H1 (cell line): ENCODE measurements around the gene HOXD12. TPM values are rescaled to one million over a fixed set of nuclear protein-coding genes. Genes with fewer than 3 reads are reported as not detected.

Source experiments
- CTCF ChIA-PET: fragments of 300-600 bp; sonication (Branson Sonifier 250); formaldehyde crosslinking; loops from one replicate; lab custom pipeline; 2021; ENCODE audit not compliant: partially characterized antibody; lab: Charles Lee
- POLR2A ChIA-PET: fragments of 300-600 bp; sonication (Branson Sonifier 250); formaldehyde crosslinking; loops from one replicate; lab custom pipeline; 2021; ENCODE audit warnings: inconsistent platforms; ENCODE audit not compliant: partially characterized antibody; lab: Charles Lee
- DNase-seq, 2 experiments: peaks; one replicate each; pipeline versions ENCODE4 v3.0.0 to v3.0.0-alpha.2; 2010 to 2022; ENCODE audit warnings: low spot score in 2 of 2, low read depth in 1 of 2, mixed read lengths in 1 of 2
- FAIRE-seq: peaks from 2 replicates; lab custom pipeline; 2011; peaks lifted over from hg19 to GRCh38; lab: Jason Lieb, UNC
- H2AFZ ChIP-seq: 2 replicates; pipeline ENCODE4 v1.8.1; 2012; ENCODE audit warnings: low read length, inconsistent platforms
- H2AK5ac ChIP-seq: 2 replicates; pipeline ENCODE4 v1.6.1; 2013; ENCODE audit warnings: low read depth, low read length
- H2BK120ac ChIP-seq: replicated peaks from 2 replicates; pipeline ENCODE3; 2013; ENCODE audit warnings: low read depth, low read length, inconsistent platforms
- H2BK12ac ChIP-seq: 2 replicates; pipeline ENCODE4 v1.6.1; 2013; ENCODE audit warnings: low read depth, low read length
- H2BK15ac ChIP-seq: 2 replicates; pipeline ENCODE4 v1.6.1; 2013; ENCODE audit warnings: low read length
- H2BK20ac ChIP-seq: 2 replicates; pipeline ENCODE4 v1.6.1; 2013; ENCODE audit warnings: low read length
- H2BK5ac ChIP-seq: 2 replicates; pipeline ENCODE4 v1.6.1; 2013; ENCODE audit warnings: low read depth, low read length
- H3K14ac ChIP-seq: 2 replicates; pipeline ENCODE4 v1.6.1; 2013; ENCODE audit warnings: inconsistent platforms; ENCODE audit not compliant: insufficient read length
- H3K18ac ChIP-seq: 2 replicates; pipeline ENCODE4 v1.6.1; 2013; ENCODE audit warnings: low read length; ENCODE audit errors: extremely low read depth
- H3K23ac ChIP-seq: 2 replicates; pipeline ENCODE4 v1.6.1; 2013; ENCODE audit warnings: inconsistent platforms; ENCODE audit not compliant: insufficient read length
- H3K23me2 ChIP-seq: 2 replicates; pipeline ENCODE4 v1.6.1; 2013; ENCODE audit warnings: low read depth, low read length
- H3K27ac ChIP-seq: 2 replicates; pipeline ENCODE4 v1.6.1; 2011; ENCODE audit warnings: low read depth, low read length, inconsistent platforms
- H3K27me3 ChIP-seq, 4 experiments: replicated peaks in 1 of 4; 1 replicate in 1 of 4; 2 replicates in 3 of 4; pipeline versions ENCODE4 v1.6.1 to v1.8.1; 2011 to 2013; ENCODE audit warnings: low read length in 3 of 4, mild to moderate bottlenecking in 3 of 4, inconsistent platforms in 2 of 4, mixed read lengths in 2 of 4, moderate library complexity in 1 of 4; ENCODE audit not compliant: control insufficient read depth in 3 of 4, insufficient read depth in 3 of 4; ENCODE audit errors: extremely low read depth in 1 of 4
- H3K36me3 ChIP-seq, 4 experiments: 2 replicates each; pipeline versions ENCODE4 v1.6.1 to v1.8.1; 2011 to 2013; ENCODE audit warnings: mild to moderate bottlenecking in 4 of 4, low read length in 3 of 4, moderate library complexity in 2 of 4, control low read depth in 1 of 4, inconsistent platforms in 1 of 4; ENCODE audit not compliant: insufficient read depth in 4 of 4, control insufficient read depth in 2 of 4
- H3K4ac ChIP-seq: replicated peaks from 2 replicates; pipeline ENCODE3; 2013; ENCODE audit warnings: low read length, low read depth, mixed read lengths, inconsistent platforms; ENCODE audit not compliant: insufficient read length
- H3K4me1 ChIP-seq, 4 experiments: replicated peaks in 1 of 4; 1 replicate in 1 of 4; 2 replicates in 3 of 4; pipeline versions ENCODE4 v1.6.1 to v1.8.1; 2011 to 2013; ENCODE audit warnings: low read length in 3 of 4, inconsistent platforms in 2 of 4, mixed read lengths in 1 of 4; ENCODE audit not compliant: insufficient read depth in 4 of 4, control insufficient read depth in 3 of 4
- H3K4me2 ChIP-seq, 2 experiments: 2 replicates each; pipeline versions ENCODE4 v1.6.1 to v1.8.1; 2011 to 2013; ENCODE audit warnings: low read depth in 2 of 2, low read length in 2 of 2, control low read depth in 1 of 2, inconsistent platforms in 1 of 2, mild to moderate bottlenecking in 1 of 2; ENCODE audit not compliant: insufficient read depth in 1 of 2
- H3K4me3 ChIP-seq, 4 experiments: fragments of 200-600, 300-600 bp in 1 of 4; sonication (generic), shearing (Covaris generic), sonication (Bioruptor Twin) in 1 of 4; 2 replicates each; pipeline versions ENCODE4 v1.5.1 to v1.8.1; 2011 to 2016; ENCODE audit warnings: low read length in 4 of 4, low read depth in 3 of 4, control low read depth in 2 of 4, inconsistent platforms in 2 of 4, mild to moderate bottlenecking in 2 of 4, mixed read lengths in 1 of 4, moderate library complexity in 1 of 4; ENCODE audit not compliant: insufficient read depth in 2 of 4; ENCODE audit errors: extremely low read depth in 1 of 4
- H3K56ac ChIP-seq: replicated peaks from 2 replicates; pipeline ENCODE3; 2013; ENCODE audit warnings: low read depth, mild to moderate bottlenecking, mixed read lengths, low read length, inconsistent platforms; ENCODE audit not compliant: insufficient read length
- H3K79me1 ChIP-seq: 2 replicates; pipeline ENCODE4 v1.6.1; 2013; ENCODE audit warnings: low read depth, low read length, control low read depth
- H3K79me2 ChIP-seq, 2 experiments: 2 replicates each; pipeline versions ENCODE4 v1.6.1 to v1.8.1; 2012 to 2013; ENCODE audit warnings: low read length in 2 of 2, mild to moderate bottlenecking in 2 of 2, inconsistent platforms in 1 of 2; ENCODE audit not compliant: insufficient read depth in 2 of 2, control insufficient read depth in 1 of 2
- H3K9ac ChIP-seq, 4 experiments: replicated peaks in 1 of 4; 1 replicate in 1 of 4; 2 replicates in 3 of 4; pipeline versions ENCODE4 v1.6.1 to v1.8.1; 2011 to 2013; ENCODE audit warnings: low read depth in 3 of 4, low read length in 3 of 4, control low read depth in 2 of 4, mild to moderate bottlenecking in 2 of 4, moderate library complexity in 2 of 4, inconsistent platforms in 1 of 4; ENCODE audit errors: extremely low read depth in 1 of 4
- H3K9me3 ChIP-seq, 2 experiments: 2 replicates each; pipeline versions ENCODE4 v1.6.1 to v1.8.1; 2012 to 2013; ENCODE audit warnings: mild to moderate bottlenecking in 2 of 2, moderate library complexity in 2 of 2, control low read depth in 1 of 2, inconsistent platforms in 1 of 2, low read depth in 1 of 2, low read length in 1 of 2, mixed read lengths in 1 of 2; ENCODE audit not compliant: insufficient read depth in 2 of 2
- H4K20me1 ChIP-seq, 2 experiments: replicated peaks in 1 of 2; 2 replicates each; pipeline versions ENCODE3 to v1.8.1; 2011 to 2013; ENCODE audit warnings: inconsistent platforms in 2 of 2, low read length in 2 of 2, mild to moderate bottlenecking in 1 of 2; ENCODE audit not compliant: insufficient read depth in 2 of 2, control insufficient read depth in 1 of 2
- H4K5ac ChIP-seq: 2 replicates; pipeline ENCODE4 v1.6.1; 2013; ENCODE audit warnings: low read length, low read depth, mixed read lengths, inconsistent platforms; ENCODE audit not compliant: insufficient read length
- H4K8ac ChIP-seq: 2 replicates; pipeline ENCODE4 v1.8.0; 2013; ENCODE audit warnings: mild to moderate bottlenecking, moderate library complexity, low read length, inconsistent platforms; ENCODE audit not compliant: insufficient read depth; ENCODE audit errors: extremely low read depth
- H4K91ac ChIP-seq: replicated peaks from 2 replicates; pipeline ENCODE3; 2013; ENCODE audit warnings: low read length, mixed read lengths, inconsistent platforms; ENCODE audit not compliant: insufficient read length
- CBX8 ChIP-seq: fragments of 300-800, 300-1000 bp; sonication (generic); IDR thresholded peaks from 2 replicates; pipeline ENCODE4 v1.7.1; 2016; ENCODE audit warnings: low read depth, low read length, borderline replicate concordance
- RNF2 ChIP-seq: fragments of 200-900, 300-1000 bp; sonication (generic); IDR thresholded peaks from 2 replicates; pipeline ENCODE4 v1.7.1; 2016; ENCODE audit warnings: borderline replicate concordance, low read depth, mild to moderate bottlenecking, antibody characterized with exemption, low read length; ENCODE audit not compliant: poor library complexity, severe bottlenecking; ENCODE audit errors: missing control alignments
- TAF1 ChIP-seq: IDR thresholded peaks from 2 replicates; pipeline ENCODE4 v1.6.1; 2011; ENCODE audit warnings: mild to moderate bottlenecking, low read depth, low read length
- WGBS, 2 experiments: shearing (Covaris generic) in 1 of 2; methylation state at CpG; one replicate each; pipeline versions ENCODE4 v1.1.6 to v1.1.7; 2013 to 2015; ENCODE audit warnings: low lambda C conversion rate in 2 of 2, mixed read lengths in 2 of 2, inconsistent platforms in 1 of 2, low coverage in 1 of 2, missing lambda C conversion rate in 1 of 2; ENCODE audit not compliant: insufficient replicate concordance in 2 of 2, insufficient coverage in 1 of 2, insufficient read length in 1 of 2; ENCODE audit errors: extremely low coverage in 1 of 2, missing lambda C conversion rate in 1 of 2; 5-methylcytosine and 5-hydroxymethylcytosine counted together
- polyA plus RNA-seq, 7 experiments: library from polyadenylated mRNA; depleted of rRNA in 3 of 7; stranded (reverse) in 5 of 7; unstranded in 2 of 7; fragments of >200 nt in 5 of 7; fragments of 200-250 nt in 2 of 7; gene quantifications; 1 replicate in 5 of 7; 2 replicates in 1 of 7; 4 replicates in 1 of 7; pipeline versions ENCODE4 v1.2.1 to v1.2.3, GENCODE V29; 2011 to 2013; ENCODE audit warnings: missing spikeins in 2 of 7, mixed read lengths in 2 of 7
- total RNA-seq: library from RNA; stranded (reverse); fragmentation: NEBNext Ultra II Directional; extraction: Animal tissue kit (Norgen Biotek cat#: 25700); gene quantifications from 2 replicates; pipeline ENCODE4 v1.2.1, GENCODE V29; 2021

The HOXD12 gene
- total and polyA plus RNA-seq, 2 of the 8 experiments (the other 6 are each of a cell fraction or from before 2014, with no cell fraction given) = not detected

GRCh38 chr2:176103742-176104315 lies 4.2 kb downstream of the HOXD12 start:
- Histone ChIP-seq H3K4me1 (peaks cover 0 to 27% (median 14%) of the 10 kb centered on the region in 4 experiments; a peak in 6 of 7 replicates), H2BK12ac (no peak overlapping the region), H2BK120ac (no peak overlapping the region), H3K79me2 (no peaks in the 10 kb centered on the region), H3K23me2 (0 out of 2 replicates have a peak, but pooled peaks cover 2% of the 10 kb centered on the region), H4K8ac (no peak overlapping the region), H3K23ac (no peak overlapping the region), H4K5ac (no peak overlapping the region), H2BK5ac (no peak overlapping the region), H3K9me3 (no peaks in the 10 kb centered on the region), H2AFZ (no peak overlapping the region), H3K4ac (no peak overlapping the region), H3K36me3 (peaks cover 0 to 4% (median 0%) of the 10 kb centered on the region in 4 experiments; a peak in 1 of 8 replicates), H4K91ac (no peak overlapping the region), H2BK20ac (no peak overlapping the region), H3K4me3 (peak overlapping the region in 1 of 4 experiments; percentile 50; a peak in 2 of 8 replicates), H2BK15ac (no peak overlapping the region), H3K4me2 (peak overlapping the region in 1 of 2 experiments; percentile 42; a peak in 1 of 4 replicates), H3K14ac (no peak overlapping the region), H3K27ac (no peak overlapping the region), H3K27me3 (peaks cover 98 to 99% (median 99%) of the 10 kb centered on the region in 4 experiments), H3K79me1 (no peaks in the 10 kb centered on the region), H4K20me1 (peaks cover 8 to 43% of the 10 kb centered on the region in 2 experiments), H3K56ac (no peak overlapping the region), H2AK5ac (no peak overlapping the region), H3K18ac (no peak overlapping the region), H3K9ac (no peak overlapping the region)
- TF ChIP-seq TAF1 = no peak
- peak; percentile 40; the same call in 1 of the 2 replicates for TF ChIP-seq CBX8
- TF ChIP-seq RNF2 = peak; percentile 54
- WGBS, 2 experiments = 4% methylated on average over 7 of the region's 17 CpGs; no CpG with 5 or more reads in 1 of the 2 experiments
- CTCF ChIA-PET = interaction anchor here (0.6 to 4.6 kb wide), 10 partner anchors 7 to 33 kb away, joined by 3 to 20 read pairs (median 8); partner anchors contain the start of gene HOXD10
- POLR2A ChIA-PET = interaction anchor here (1.0 to 1.6 kb wide), 3 partner anchors 9 to 84 kb away, joined by 3 to 6 read pairs (median 4); no protein-coding TSS in a partner anchor
- DNase-seq (peak in 1 of 2 experiments; percentile 55), FAIRE-seq (no peak)
